Nephron (organoid): ENCODE measurements around the gene BCL11B.

Experiments used
- H3K27ac Mint-ChIP-seq, 3 experiments: 2 replicates each; pipeline ENCODE4 v1.8.0; 2020; ENCODE audit warnings: mixed read lengths in 3 of 3, mild to moderate bottlenecking in 2 of 3, moderate library complexity in 1 of 3
- H3K27me3 Mint-ChIP-seq: 2 replicates; pipeline ENCODE4 v1.8.0; 2021; ENCODE audit warnings: low read depth, mild to moderate bottlenecking, moderate library complexity, mixed read lengths
- H3K36me3 Mint-ChIP-seq: 2 replicates; pipeline ENCODE4 v1.8.0; 2020; ENCODE audit warnings: low read depth, mixed read lengths
- H3K4me1 Mint-ChIP-seq: 2 replicates; pipeline ENCODE4 v1.8.0; 2020; ENCODE audit warnings: mixed read lengths
- H3K4me3 Mint-ChIP-seq, 3 experiments: 2 replicates each; pipeline ENCODE4 v1.8.0; 2020; ENCODE audit warnings: mild to moderate bottlenecking in 3 of 3, mixed read lengths in 3 of 3, moderate library complexity in 2 of 3
- H3K9me3 Mint-ChIP-seq: 2 replicates; pipeline ENCODE4 v1.8.0; 2020; ENCODE audit warnings: mixed read lengths
- TF ChIP-seq, protein P1 (sequence below), 3 experiments: fragments of 200-600 bp; sonication (generic); IDR thresholded peaks; one replicate each; pipeline ENCODE4 v1.5.0; 2021; ENCODE audit warnings: antibody characterized with exemption in 3 of 3; ENCODE audit not compliant: unreplicated experiment in 3 of 3

The BCL11B gene

DNA sequence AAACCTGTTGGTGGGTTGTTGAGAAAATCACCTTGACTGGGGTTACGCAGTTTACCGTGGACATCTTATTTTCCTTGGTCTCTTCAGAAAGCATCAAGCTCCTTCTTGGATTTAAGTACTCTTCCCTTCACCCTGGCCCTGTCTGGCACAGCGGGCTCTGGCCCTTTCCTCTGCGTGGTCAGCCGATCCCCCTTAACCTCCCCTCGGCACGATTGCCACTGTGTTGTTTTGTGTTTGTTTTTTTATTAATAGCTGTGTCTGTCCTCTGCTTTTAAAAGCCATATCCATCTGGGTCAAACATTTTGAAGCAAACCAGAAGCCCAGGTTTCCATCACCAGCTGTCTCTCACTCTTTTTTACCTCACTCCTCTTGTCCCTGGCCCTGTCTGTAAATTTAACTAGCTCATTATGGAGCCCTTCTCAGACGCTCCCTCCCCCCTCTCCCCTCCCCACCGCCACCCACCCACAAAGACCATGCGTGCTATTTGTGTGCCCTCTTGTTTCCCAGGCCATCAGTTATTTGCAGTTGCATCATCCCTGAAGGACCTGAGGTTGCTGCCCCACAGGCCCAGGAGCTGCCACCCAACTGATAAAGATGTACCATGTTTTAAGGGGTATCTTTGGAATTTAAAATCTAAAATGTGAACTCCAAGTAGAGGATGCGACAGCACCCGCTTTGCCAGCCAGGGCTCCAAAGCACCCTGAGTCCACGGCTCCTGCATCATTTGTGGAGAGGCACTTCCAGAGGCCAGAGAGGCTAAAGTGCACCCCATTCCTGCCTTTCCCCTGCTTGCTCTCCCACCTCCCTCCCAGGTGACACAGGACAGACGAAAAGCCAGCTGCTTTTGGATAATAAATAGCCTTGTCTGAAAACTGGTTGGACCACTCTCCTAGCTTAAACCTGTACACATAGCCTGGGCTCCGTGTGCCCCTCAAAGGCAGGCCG is 3.9 kb downstream of the BCL11B start:
- Mint-ChIP-seq H3K4me1 (peaks cover 55% of the 10 kb centered on the region), H3K4me3 (peak overlapping the region in 2 of 3 experiments; percentile 64 to 91), H3K27me3 (peaks cover 93% of the 10 kb centered on the region), H3K27ac (no peak overlapping the region), H3K36me3 (no peaks in the 10 kb centered on the region), H3K9me3 (no peaks in the 10 kb centered on the region)
- TF ChIP-seq, protein P1, sequence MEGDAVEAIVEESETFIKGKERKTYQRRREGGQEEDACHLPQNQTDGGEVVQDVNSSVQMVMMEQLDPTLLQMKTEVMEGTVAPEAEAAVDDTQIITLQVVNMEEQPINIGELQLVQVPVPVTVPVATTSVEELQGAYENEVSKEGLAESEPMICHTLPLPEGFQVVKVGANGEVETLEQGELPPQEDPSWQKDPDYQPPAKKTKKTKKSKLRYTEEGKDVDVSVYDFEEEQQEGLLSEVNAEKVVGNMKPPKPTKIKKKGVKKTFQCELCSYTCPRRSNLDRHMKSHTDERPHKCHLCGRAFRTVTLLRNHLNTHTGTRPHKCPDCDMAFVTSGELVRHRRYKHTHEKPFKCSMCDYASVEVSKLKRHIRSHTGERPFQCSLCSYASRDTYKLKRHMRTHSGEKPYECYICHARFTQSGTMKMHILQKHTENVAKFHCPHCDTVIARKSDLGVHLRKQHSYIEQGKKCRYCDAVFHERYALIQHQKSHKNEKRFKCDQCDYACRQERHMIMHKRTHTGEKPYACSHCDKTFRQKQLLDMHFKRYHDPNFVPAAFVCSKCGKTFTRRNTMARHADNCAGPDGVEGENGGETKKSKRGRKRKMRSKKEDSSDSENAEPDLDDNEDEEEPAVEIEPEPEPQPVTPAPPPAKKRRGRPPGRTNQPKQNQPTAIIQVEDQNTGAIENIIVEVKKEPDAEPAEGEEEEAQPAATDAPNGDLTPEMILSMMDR (IDR thresholded peaks at IDR 0.05; ENCODE audit: unreplicated experiment in 3 of 3): no peak

DNA sequence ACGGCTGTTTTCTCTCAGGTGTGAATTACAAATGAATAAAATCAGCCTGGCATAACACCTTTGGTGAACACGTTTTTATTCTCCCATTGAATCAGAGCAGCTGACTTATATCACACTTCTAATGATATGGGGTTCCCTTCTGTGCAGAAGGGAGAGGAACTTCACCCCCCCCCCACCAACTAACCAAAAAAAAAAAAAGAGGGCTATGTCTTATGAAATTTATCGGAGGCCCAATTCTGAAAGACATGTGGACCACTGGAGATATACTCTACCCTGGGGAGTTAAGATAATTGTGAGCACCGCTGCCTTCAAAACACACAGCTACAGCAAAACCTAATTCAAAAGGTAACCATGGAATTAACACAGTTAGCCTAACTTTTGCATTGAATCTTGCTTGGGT is 4.6 kb downstream of the BCL11B start:
- Mint-ChIP-seq H3K4me3 (peak overlapping the region in 2 of 3 experiments; percentile 4 to 6), H3K36me3 (no peaks in the 10 kb centered on the region), H3K9me3 (no peaks in the 10 kb centered on the region), H3K27ac (no peak overlapping the region), H3K27me3 (peaks cover 93% of the 10 kb centered on the region), H3K4me1 (peaks cover 56% of the 10 kb centered on the region)
- TF ChIP-seq, protein P1 (IDR thresholded peaks at IDR 0.05; ENCODE audit: unreplicated experiment in 3 of 3): no peak

DNA sequence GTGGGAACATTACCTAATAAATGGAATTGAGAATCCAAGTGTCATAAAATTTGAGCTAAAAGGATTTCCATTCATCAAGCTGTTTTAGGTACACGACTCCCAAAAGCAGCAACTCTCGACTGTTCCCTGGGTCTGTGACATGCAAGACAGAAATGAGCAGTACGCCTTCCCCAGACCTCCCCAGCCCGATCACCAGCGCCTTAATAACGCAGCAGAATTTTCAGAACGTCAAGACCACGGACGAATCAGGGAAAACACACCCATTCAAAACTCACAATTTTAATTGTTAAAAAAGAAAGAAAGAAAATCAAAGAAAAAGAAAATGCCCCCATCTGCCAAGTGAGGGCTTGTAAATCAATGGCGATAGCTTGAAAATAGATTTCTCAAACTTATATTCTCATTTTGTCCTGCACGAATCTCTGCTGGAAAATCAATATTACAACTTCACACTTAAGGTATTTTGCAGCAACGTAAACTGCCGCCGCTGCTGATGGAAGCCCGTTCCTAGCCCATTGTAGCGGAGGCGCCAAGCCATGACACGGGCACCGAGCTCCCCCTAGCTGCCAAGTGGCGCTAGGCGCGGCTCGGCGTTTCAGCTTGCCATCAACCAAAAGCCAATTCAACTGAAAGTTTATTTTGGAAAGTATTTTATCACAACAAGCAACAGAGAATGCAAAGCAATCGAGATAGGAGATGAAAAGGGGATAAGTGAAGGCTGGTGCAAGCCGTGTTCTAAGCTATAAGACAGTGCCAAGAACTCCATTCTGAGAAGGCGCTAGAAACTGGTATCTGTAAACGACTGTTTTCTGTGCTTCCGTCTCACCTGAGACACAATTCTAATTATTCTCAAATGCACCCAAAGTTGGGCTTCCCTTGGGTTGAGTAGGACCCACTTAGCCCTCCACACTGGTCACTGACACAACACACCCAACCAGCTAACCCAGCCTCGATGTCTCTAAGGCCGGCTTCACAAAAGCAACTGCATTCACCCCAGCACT is 5.5 kb downstream of the BCL11B start:
- H3K36me3 Mint-ChIP-seq: no peaks in the 10 kb centered on the region

DNA sequence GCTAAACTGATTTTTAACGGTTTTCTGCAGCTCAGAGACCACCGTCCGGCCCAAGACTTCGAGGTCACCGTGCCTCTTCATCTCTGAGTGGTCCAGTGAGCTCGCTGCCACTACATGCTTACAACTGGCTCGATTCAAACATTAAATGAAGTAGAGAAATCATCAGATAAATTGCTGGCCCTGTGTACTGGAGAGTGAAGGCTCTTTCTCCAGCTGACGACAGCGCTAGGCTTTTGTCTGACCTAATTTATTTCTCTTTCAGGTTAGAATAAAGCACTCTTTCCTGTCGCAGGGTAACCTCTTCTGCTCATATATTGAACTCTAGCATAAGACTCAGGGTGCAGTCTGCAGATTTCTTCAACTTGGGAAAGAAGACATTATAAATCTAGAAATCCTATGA is 6.4 kb downstream of the BCL11B start:
- no peak overlapping the region for H3K27ac Mint-ChIP-seq
- no peaks in the 10 kb centered on the region for H3K9me3 Mint-ChIP-seq
- H3K4me3 Mint-ChIP-seq: no peak overlapping the region
- H3K27me3 Mint-ChIP-seq: peaks cover 98% of the 10 kb centered on the region
- peaks cover 62% of the 10 kb centered on the region for H3K4me1 Mint-ChIP-seq
- no peaks in the 10 kb centered on the region for H3K36me3 Mint-ChIP-seq
- TF ChIP-seq, protein P1 (IDR thresholded peaks at IDR 0.05; ENCODE audit: unreplicated experiment in 3 of 3): no peak

More for the DNA sequence above, 5.5 kb downstream of the BCL11B start:
- no peaks in the 10 kb centered on the region for H3K9me3 Mint-ChIP-seq
- peak overlapping the region; percentile 50 to 77 (median 71) for H3K4me3 Mint-ChIP-seq
- H3K4me1 Mint-ChIP-seq: peaks cover 56% of the 10 kb centered on the region
- TF ChIP-seq, protein P1 (IDR thresholded peaks at IDR 0.05; ENCODE audit: unreplicated experiment in 3 of 3): peak; percentile 98 to 99 (median 99)
- H3K27me3 Mint-ChIP-seq: peaks cover 93% of the 10 kb centered on the region
- H3K27ac Mint-ChIP-seq: peak overlapping the region in 1 of 3 experiments; percentile 60

DNA sequence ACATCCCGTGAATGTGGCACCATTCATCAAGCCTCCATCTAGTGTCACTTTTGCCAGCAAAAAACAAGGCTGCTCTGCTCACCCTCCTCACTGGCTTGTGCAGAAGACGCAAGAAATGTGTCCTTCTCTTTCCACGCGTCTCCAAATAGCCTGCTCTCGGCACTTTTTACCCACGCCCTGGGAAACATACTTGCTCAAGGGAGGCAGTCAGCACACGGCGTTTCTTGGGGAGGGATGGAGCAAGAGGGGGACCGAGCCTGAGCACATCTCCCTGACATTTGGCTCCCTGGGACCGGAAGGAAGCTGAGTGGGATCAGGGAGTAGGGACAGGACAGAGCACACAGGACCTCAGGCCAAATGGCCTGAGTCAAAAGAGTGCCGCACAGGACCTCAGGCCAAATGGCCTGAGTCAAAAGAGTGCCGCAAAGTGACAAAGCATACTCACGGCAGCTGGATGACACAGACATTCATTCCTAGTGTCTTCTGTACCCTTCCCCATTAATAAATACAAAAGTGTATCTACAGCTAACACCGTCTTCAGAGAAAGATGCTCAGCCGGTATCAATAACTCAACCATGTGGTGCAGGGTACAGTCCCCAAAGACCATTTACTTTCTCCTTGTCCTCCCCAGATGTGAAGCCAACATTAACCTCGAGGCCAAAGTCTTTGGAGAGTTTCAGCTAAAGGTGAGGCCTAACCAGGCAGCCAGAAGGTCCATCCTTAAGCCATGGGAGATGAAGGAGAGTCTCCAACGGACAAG is 7.1 kb downstream of the BCL11B start:
- no peaks in the 10 kb centered on the region for H3K9me3 Mint-ChIP-seq
- no peak overlapping the region for H3K27ac Mint-ChIP-seq
- TF ChIP-seq, protein P1 (IDR thresholded peaks at IDR 0.05; ENCODE audit: unreplicated experiment in 3 of 3): no peak
- peaks cover 65% of the 10 kb centered on the region for H3K4me1 Mint-ChIP-seq
- peaks cover 100% of the 10 kb centered on the region for H3K27me3 Mint-ChIP-seq
- H3K36me3 Mint-ChIP-seq: no peaks in the 10 kb centered on the region
- no peak overlapping the region for H3K4me3 Mint-ChIP-seq
